ENCODE measurements around the gene SLC15A4. TPM values are rescaled to one million over a fixed set of nuclear protein-coding genes. Genes with fewer than 3 reads are reported as not detected.

SLC15A4 gene
- total RNA-seq, 1 experiment from 2014 or later, result 19.6 TPM

DNA sequence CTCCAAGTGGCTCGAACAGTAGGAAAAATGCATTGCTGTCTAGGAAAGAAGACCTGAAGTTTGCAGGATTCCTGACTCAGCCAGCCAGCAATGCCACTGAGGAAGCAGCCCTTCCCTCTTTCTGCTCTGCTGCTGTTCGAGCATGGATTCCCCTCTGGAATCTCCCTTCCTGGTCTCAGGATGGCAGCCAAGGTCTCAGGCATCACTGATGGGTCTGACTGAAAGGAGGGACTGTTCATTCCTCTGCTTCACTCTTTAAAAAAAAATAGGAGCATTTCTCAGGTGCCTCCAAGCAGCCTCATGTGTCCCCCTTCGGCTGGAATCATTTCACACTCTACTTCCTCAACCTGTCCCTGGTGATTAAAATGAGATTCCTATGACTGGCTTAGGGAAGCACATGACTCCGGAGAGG is 62.4 kb downstream of the SLC15A4 start:
- Mint-ChIP-seq H3K9me3 (ENCODE audit: unreplicated experiment) (peaks cover 2% of the 10 kb centered on the region), H3K27me3 (ENCODE audit: insufficient read depth, unreplicated experiment) (peaks cover 2% of the 10 kb centered on the region), H3K4me1 (ENCODE audit: low read depth, unreplicated experiment) (no peaks in the 10 kb centered on the region), H3K27ac (ENCODE audit: unreplicated experiment) (no peak overlapping the region), H3K4me3 (ENCODE audit: unreplicated experiment) (no peak overlapping the region), H3K36me3 (ENCODE audit: insufficient read depth, unreplicated experiment) (no peaks in the 10 kb centered on the region)
- H3K4me1 ChIP-seq, result no peaks in the 10 kb centered on the region
- TF ChIP-seq CTCF (IDR thresholded peaks at IDR 0.05; ENCODE audit: insufficient read depth in 1 of 2, low read depth in 1 of 2, low read length in 1 of 2, severe bottlenecking in 1 of 2, unreplicated experiment in 1 of 2), result no peak
- ChIA-PET CTCF (no interaction called here), POLR2A (no interaction called here)
- intact Hi-C loops (cut with micrococcal nuclease; ENCODE audit: unreplicated experiment), result no loop called here
- no peak overlapping the region for H3K4me3 ChIP-seq (ENCODE audit: low read depth, low read length)
- no TSS peak for BruUV-seq (replicated peaks)
- H3K9me3 ChIP-seq, result no peaks in the 10 kb centered on the region
- H3K36me3 ChIP-seq (ENCODE audit: control insufficient read depth, insufficient read depth, low read length), result no peaks in the 10 kb centered on the region
- no peaks in the 10 kb centered on the region for H3K27me3 ChIP-seq (replicated peaks; ENCODE audit: control insufficient read depth, insufficient read depth, low read length)
- DNase-seq, result no peak

DNA sequence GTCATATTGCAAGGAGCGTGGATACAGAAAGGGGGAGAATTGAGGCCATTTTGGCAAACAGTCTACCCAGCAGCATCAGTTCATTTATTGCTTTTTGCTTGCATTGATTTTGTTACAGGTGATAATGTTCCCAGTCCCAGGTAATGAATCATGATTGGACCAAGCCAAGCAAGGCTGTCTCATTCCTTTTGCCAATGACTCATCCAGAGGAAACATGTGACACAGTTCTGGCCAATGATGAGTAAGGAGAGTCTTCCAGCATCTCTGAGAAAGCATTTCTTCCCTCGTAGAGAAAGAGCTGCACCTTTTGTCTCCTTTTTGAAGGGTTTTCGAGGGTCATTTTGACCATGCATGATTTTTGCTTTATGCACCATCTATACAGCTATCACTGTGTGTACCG is 68.2 kb downstream of the SLC15A4 start:
- no peak overlapping the region for H3K27ac Mint-ChIP-seq (ENCODE audit: unreplicated experiment)
- H3K27me3 ChIP-seq (replicated peaks; ENCODE audit: control insufficient read depth, insufficient read depth, low read length), result no peaks in the 10 kb centered on the region
- no peaks in the 10 kb centered on the region for H3K4me1 Mint-ChIP-seq (ENCODE audit: low read depth, unreplicated experiment)
- no peak overlapping the region for H3K4me3 ChIP-seq (ENCODE audit: low read depth, low read length)
- no peak for TF ChIP-seq CTCF (IDR thresholded peaks at IDR 0.05; ENCODE audit: insufficient read depth in 1 of 2, low read depth in 1 of 2, low read length in 1 of 2, severe bottlenecking in 1 of 2, unreplicated experiment in 1 of 2)
- no peaks in the 10 kb centered on the region for H3K36me3 Mint-ChIP-seq (ENCODE audit: insufficient read depth, unreplicated experiment)
- H3K27me3 Mint-ChIP-seq (ENCODE audit: insufficient read depth, unreplicated experiment), result no peaks in the 10 kb centered on the region
- intact Hi-C loops (cut with micrococcal nuclease; ENCODE audit: unreplicated experiment), result no loop called here
- H3K4me1 ChIP-seq, result no peaks in the 10 kb centered on the region
- no peaks in the 10 kb centered on the region for H3K36me3 ChIP-seq (ENCODE audit: control insufficient read depth, insufficient read depth, low read length)
- no TSS peak for BruUV-seq (replicated peaks)
- CTCF ChIA-PET, result no interaction called here
- H3K9me3 ChIP-seq, result no peaks in the 10 kb centered on the region
- peaks cover 10% of the 10 kb centered on the region for H3K9me3 Mint-ChIP-seq (ENCODE audit: unreplicated experiment)
- POLR2A ChIA-PET, result no interaction called here
- no peak overlapping the region for H3K4me3 Mint-ChIP-seq (ENCODE audit: unreplicated experiment)
- DNase-seq, result no peak

DNA sequence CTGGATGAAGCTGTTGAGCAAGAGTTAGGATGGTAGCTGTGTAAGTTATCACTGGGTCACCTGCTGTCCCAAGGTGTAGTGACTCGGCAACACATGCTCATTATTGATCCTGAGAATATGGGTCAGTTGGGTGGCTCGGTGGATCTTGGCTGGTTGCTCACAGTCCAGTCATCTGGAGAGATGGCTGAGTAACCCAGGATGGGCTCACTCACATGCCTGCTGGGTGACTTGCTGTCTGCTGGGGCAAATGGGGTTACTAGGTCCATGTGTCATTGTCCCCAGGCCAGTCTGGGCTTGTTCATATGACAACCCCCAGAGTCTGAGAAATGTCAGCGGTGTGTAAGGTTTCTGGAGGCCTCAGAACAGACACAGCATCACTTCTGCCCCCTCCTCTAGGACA is 69.5 kb downstream of the SLC15A4 start:
- CTCF ChIA-PET, result interaction anchor here (0.7 kb wide), 1 partner anchor 28 kb away, joined by 5 read pairs; no protein-coding TSS in a partner anchor
- BruUV-seq (replicated peaks), result no TSS peak
- peaks cover 10% of the 10 kb centered on the region for H3K9me3 Mint-ChIP-seq (ENCODE audit: unreplicated experiment)
- TF ChIP-seq CTCF (IDR thresholded peaks at IDR 0.05; ENCODE audit: insufficient read depth in 1 of 2, low read depth in 1 of 2, low read length in 1 of 2, severe bottlenecking in 1 of 2, unreplicated experiment in 1 of 2), result no peak
- DNase-seq, result no peak
- POLR2A ChIA-PET, result no interaction called here
- H3K4me3 Mint-ChIP-seq (ENCODE audit: unreplicated experiment), result no peak overlapping the region
- Histone ChIP-seq H3K36me3 (ENCODE audit: control insufficient read depth, insufficient read depth, low read length) (no peaks in the 10 kb centered on the region), H3K27me3 (replicated peaks; ENCODE audit: control insufficient read depth, insufficient read depth, low read length) (no peaks in the 10 kb centered on the region), H3K9me3 (no peaks in the 10 kb centered on the region), H3K4me3 (ENCODE audit: low read depth, low read length) (no peak overlapping the region), H3K4me1 (no peaks in the 10 kb centered on the region)
- no peaks in the 10 kb centered on the region for H3K4me1 Mint-ChIP-seq (ENCODE audit: low read depth, unreplicated experiment)
- no peaks in the 10 kb centered on the region for H3K27me3 Mint-ChIP-seq (ENCODE audit: insufficient read depth, unreplicated experiment)
- no peaks in the 10 kb centered on the region for H3K36me3 Mint-ChIP-seq (ENCODE audit: insufficient read depth, unreplicated experiment)
- H3K27ac Mint-ChIP-seq (ENCODE audit: unreplicated experiment), result no peak overlapping the region
- intact Hi-C loops (cut with micrococcal nuclease; ENCODE audit: unreplicated experiment), result no loop called here

Measured in Caco-2 (cell line).